GM12878 (cell line): ENCODE data around the gene SMARCC2. TPM values are rescaled to one million over a fixed set of nuclear protein-coding genes. Genes with fewer than 3 reads are reported as not detected.

Source experiments
- ATAC-seq: fragments of 200-7000 bp; cut with Tn5 transposase; 3 replicates; pipeline ENCODE4 v1.9.1; 2020; ENCODE audit warnings: mild to moderate bottlenecking, moderate library complexity
- BruUV-seq: library from RNA; stranded (reverse); fragments of 400-500 nt; replicated peaks from 2 replicates; lab custom pipeline; 2021; lab: Mats Ljungman, UMichigan
- CTCF ChIA-PET: fragments of 300-600 bp; sonication (Branson Sonifier 250); formaldehyde crosslinking; extraction: SDS; loops from one replicate; lab custom pipeline; 2021; ENCODE audit warnings: inconsistent platforms; lab: Yijun Ruan, JAX
- POLR2A ChIA-PET: fragments of 350-600 bp; formaldehyde crosslinking; extraction: SDS; loops from one replicate; lab custom pipeline; 2021; ENCODE audit warnings: inconsistent platforms; lab: Charles Lee
- RAD21 ChIA-PET: fragments of 300-600 bp; sonication (Branson Sonifier 250); formaldehyde crosslinking; loops from one replicate; lab custom pipeline; 2023; ENCODE audit warnings: antibody characterized with exemption; ENCODE audit not compliant: unreplicated experiment; lab: Charles Lee
- SMC1A ChIA-PET: fragments of 300-600 bp; sonication (Branson Sonifier 250); formaldehyde crosslinking; loops from one replicate; lab custom pipeline; 2023; ENCODE audit not compliant: unreplicated experiment, uncharacterized antibody; lab: Charles Lee
- DNase-seq: peaks from one replicate; pipeline ENCODE4 v3.0.0-alpha.2; 2011; ENCODE audit warnings: low read depth, low spot score
- FAIRE-seq: peaks from 3 replicates; lab custom pipeline; 2011; peaks lifted over from hg19 to GRCh38; lab: Jason Lieb, UNC
- H2AFZ ChIP-seq: 2 replicates; pipeline ENCODE4 v1.6.0; 2011; ENCODE audit warnings: low read depth, low read length, control low read depth; ENCODE audit not compliant: control insufficient read depth
- H3K27ac ChIP-seq: 2 replicates; pipeline ENCODE4 v1.5.1; 2011; ENCODE audit warnings: control low read depth; ENCODE audit not compliant: control insufficient read depth, insufficient read depth
- H3K27me3 ChIP-seq, 2 experiments: replicated peaks in 1 of 2; 2 replicates each; pipeline versions ENCODE4 v1.6.0 to v1.6.1; 2011; ENCODE audit warnings: low read length in 1 of 2; ENCODE audit not compliant: control insufficient read depth in 2 of 2, insufficient read depth in 2 of 2
- H3K36me3 ChIP-seq, 2 experiments: 2 replicates each; pipeline ENCODE4 v1.5.1; 2011; ENCODE audit warnings: low read length in 1 of 2; ENCODE audit not compliant: control insufficient read depth in 2 of 2, insufficient read depth in 2 of 2
- H3K4me1 ChIP-seq: 2 replicates; pipeline ENCODE4 v1.6.1; 2011; ENCODE audit warnings: mild to moderate bottlenecking, low read length, moderate library complexity, mixed read lengths; ENCODE audit not compliant: control insufficient read depth, insufficient read depth
- H3K4me2 ChIP-seq: 2 replicates; pipeline ENCODE4 v1.6.0; 2011; ENCODE audit warnings: control low read depth; ENCODE audit not compliant: control insufficient read depth, insufficient read depth
- H3K4me3 ChIP-seq: fragments of 200-600 bp; sonication (generic); 2 replicates; pipeline ENCODE4 v1.5.1; 2016
- H3K79me2 ChIP-seq: 2 replicates; pipeline ENCODE4 v1.6.0; 2011; ENCODE audit warnings: low read length; ENCODE audit not compliant: control insufficient read depth, insufficient read depth
- H3K9ac ChIP-seq: 2 replicates; pipeline ENCODE4 v1.8.0; 2011; ENCODE audit warnings: low read length, control low read depth, mixed read lengths; ENCODE audit not compliant: control insufficient read depth, insufficient read depth
- H3K9me3 ChIP-seq: replicated peaks from 3 replicates; pipeline ENCODE4 v1.5.1; 2011; ENCODE audit warnings: mild to moderate bottlenecking, low read length; ENCODE audit not compliant: control insufficient read depth, insufficient read depth
- H4K20me1 ChIP-seq: 2 replicates; pipeline ENCODE4 v1.6.0; 2011; ENCODE audit not compliant: control insufficient read depth, insufficient read depth
- CEBPB ChIP-seq, 2 experiments: fragments of 150-350 bp in 1 of 2; IDR thresholded peaks; 2 replicates each; pipeline ENCODE4 v1.6.1; 2012 to 2014; ENCODE audit warnings: low read depth in 2 of 2, low read length in 2 of 2, borderline replicate concordance in 1 of 2, inconsistent platforms in 1 of 2
- CREM ChIP-seq: IDR thresholded peaks from 2 replicates; pipeline ENCODE4 v1.6.1; 2014; ENCODE audit warnings: antibody characterized with exemption, low read depth
- DPF2 ChIP-seq: fragments of 450-650 bp; IDR thresholded peaks from 2 replicates; pipeline ENCODE4 v1.6.1; 2017; ENCODE audit warnings: mild to moderate bottlenecking
- ETV6 ChIP-seq, 2 experiments: fragments of 450-650 bp in 1 of 2; IDR thresholded peaks in 1 of 2; conservative IDR thresholded peaks in 1 of 2; 2 replicates each; pipeline ENCODE4 v1.6.1; 2014; ENCODE audit warnings: antibody characterized with exemption in 1 of 2, borderline replicate concordance in 1 of 2, low read depth in 1 of 2, mild to moderate bottlenecking in 1 of 2, moderate library complexity in 1 of 2
- IKZF1 ChIP-seq: fragments of 450-650 bp; conservative IDR thresholded peaks from 2 replicates; pipeline ENCODE4 v1.6.1; 2017; ENCODE audit warnings: antibody characterized with exemption, mild to moderate bottlenecking
- LARP7 ChIP-seq: fragments of 450-650 bp; IDR thresholded peaks from 2 replicates; pipeline ENCODE4 v1.6.1; 2017; ENCODE audit warnings: mild to moderate bottlenecking
- MLLT1 ChIP-seq: fragments of 450-650 bp; IDR thresholded peaks from 2 replicates; pipeline ENCODE4 v1.6.1; 2016; ENCODE audit warnings: mild to moderate bottlenecking
- NFIC ChIP-seq: IDR thresholded peaks from 2 replicates; pipeline ENCODE4 v1.6.1; 2012; ENCODE audit warnings: low read depth, mild to moderate bottlenecking, inconsistent platforms, low read length, moderate library complexity
- NKRF ChIP-seq: fragments of 450-650 bp; conservative IDR thresholded peaks from 2 replicates; pipeline ENCODE4 v1.6.1; 2017; ENCODE audit warnings: mild to moderate bottlenecking, moderate library complexity
- NR2C1 ChIP-seq: fragments of 450-650 bp; IDR thresholded peaks from 2 replicates; pipeline ENCODE4 v1.6.1; 2017; ENCODE audit warnings: antibody characterized with exemption, mild to moderate bottlenecking, moderate library complexity
- PAX8 ChIP-seq: fragments of 450-650 bp; IDR thresholded peaks from 2 replicates; pipeline ENCODE4 v1.6.1; 2017; ENCODE audit warnings: mild to moderate bottlenecking, moderate library complexity
- PML ChIP-seq: IDR thresholded peaks from 2 replicates; pipeline ENCODE4 v1.6.1; 2012; ENCODE audit warnings: low read length, inconsistent platforms
- POLR2A ChIP-seq: IDR thresholded peaks from 2 replicates; pipeline ENCODE4 v1.6.1; 2011; ENCODE audit warnings: low read depth, mild to moderate bottlenecking, low read length
- POLR2AphosphoS2 ChIP-seq: IDR thresholded peaks from 2 replicates; pipeline ENCODE4 v1.6.1; 2011; ENCODE audit warnings: low read depth, mild to moderate bottlenecking, low read length, improper control_type of control experiment, moderate library complexity
- POLR2AphosphoS5 ChIP-seq: IDR thresholded peaks from 2 replicates; pipeline ENCODE4 v1.6.1; 2011; ENCODE audit warnings: mild to moderate bottlenecking, low read length, inconsistent platforms
- RUNX3 ChIP-seq: IDR thresholded peaks from 2 replicates; pipeline ENCODE4 v1.6.1; 2012; ENCODE audit warnings: low read length, inconsistent platforms
- SIX5 ChIP-seq: IDR thresholded peaks from 2 replicates; pipeline ENCODE4 v1.6.1; 2011; ENCODE audit warnings: mild to moderate bottlenecking, low read depth, low read length, moderate library complexity; ENCODE audit not compliant: severe bottlenecking
- SMAD5 ChIP-seq: IDR thresholded peaks from 2 replicates; pipeline ENCODE4 v1.6.1; 2016; ENCODE audit warnings: antibody characterized with exemption, low read depth
- SP1 ChIP-seq: IDR thresholded peaks from one replicate; pipeline ENCODE4 v1.6.1; 2011; ENCODE audit warnings: low read depth, low read length
- TAF1 ChIP-seq: IDR thresholded peaks from 2 replicates; pipeline ENCODE4 v1.6.1; 2011; ENCODE audit warnings: mild to moderate bottlenecking, low read depth, low read length, borderline replicate concordance
- WGBS: methylation state at CpG from one replicate; pipeline ENCODE4 v1.1.6; 2016; ENCODE audit warnings: low lambda C conversion rate; ENCODE audit not compliant: insufficient replicate concordance, insufficient coverage; ENCODE audit errors: missing lambda C conversion rate; 5-methylcytosine and 5-hydroxymethylcytosine counted together
- in situ Hi-C: fragments of 300-500 bp; cut with MboI; formaldehyde crosslinking; loops from 9 replicates; pipeline ENCODE4 v1.14.3; 2018; ENCODE audit warnings: mixed read lengths
- intact Hi-C: fragments of 100-400 bp; cut with micrococcal nuclease; formaldehyde crosslinking; loops from one replicate; pipeline ENCODE4 v1.14.2; 2022; ENCODE audit not compliant: unreplicated experiment
- polyA plus RNA-seq, 11 experiments: library from polyadenylated mRNA; depleted of rRNA in 4 of 11; unstranded in 6 of 11; stranded (reverse) in 5 of 11; fragments of >200 nt; fragmentation: Nextera tagmentation in 4 of 11; fragmentation: Illumina TruSeq in 1 of 11; extraction: Ambion mirVana in 4 of 11; extraction: Trizol in 1 of 11; gene quantifications; 1 replicate in 1 of 11; 2 replicates in 10 of 11; pipeline versions ENCODE4 v1.2.1 to v1.2.3, GENCODE V29; 2011 to 2016; ENCODE audit warnings: inconsistent platforms in 2 of 11, missing spikeins in 2 of 11, low read depth in 1 of 11
- total RNA-seq, 4 experiments: library from RNA; depleted of rRNA in 3 of 4; stranded (reverse); fragments of >200 nt in 3 of 4; fragmentation: Illumina TruSeq in 1 of 4; extraction: Trizol in 1 of 4; gene quantifications; 2 replicates each; pipeline versions ENCODE4 v1.2.1 to v1.2.3, GENCODE V29; 2013 to 2021

SMARCC2 gene
- total and polyA plus RNA-seq, 10 of the 15 experiments (the other 5 are each of a cell fraction or from before 2014, with no cell fraction given): 13.6 to 71.2 (median 42.3) TPM

- ChIA-PET RAD21 (interaction anchor here (0.6 to 3.5 kb wide), 32 partner anchors 9 to 483 kb away, joined by 3 to 41 read pairs (median 5); partner anchors contain the start of genes ANKRD52, CNPY2, COQ10A and ESYT1), SMC1A (interaction anchor here (0.8 to 3.4 kb wide), 21 partner anchors 14 to 411 kb away, joined by 3 to 33 read pairs (median 5); partner anchors contain the start of genes ANKRD52, CNPY2, ESYT1 and SMARCC2), CTCF (interaction anchor here (0.6 to 4.2 kb wide), 34 partner anchors 11 to 483 kb away, joined by 3 to 107 read pairs (median 5); partner anchors contain the start of genes ANKRD52, CNPY2, COQ10A and ESYT1), POLR2A (interaction anchor here (0.5 to 4.0 kb wide), 42 partner anchors 9 to 504 kb away, joined by 3 to 68 read pairs (median 4); partner anchors contain the start of genes ANKRD52, CNPY2, COQ10A and ESYT1)
- H3K27me3 ChIP-seq: no peaks in the 10 kb centered on the region
- intact Hi-C loops: no loop called here
- peak within 1 kb of the TSS; percentile 91 for H3K4me3 ChIP-seq
- peak; percentile 88 for ATAC-seq
- H3K9me3 ChIP-seq: no peaks in the 10 kb centered on the region; the same call in 2 of the 3 replicates
- peak within 1 kb of the TSS; percentile 96 for H2AFZ ChIP-seq
- TSS peak; percentile 74 for BruUV-seq
- no peaks in the 10 kb centered on the region for H4K20me1 ChIP-seq
- peak; percentile 82 for DNase-seq
- in situ Hi-C loops: no loop called here
- H3K4me1 ChIP-seq: 0 out of 2 replicates have a peak, but pooled peaks cover 3% of the 10 kb centered on the region
- FAIRE-seq: peak; percentile 95
- peak within 1 kb of the TSS; percentile 95 for H3K9ac ChIP-seq
- peak within 1 kb of the TSS; percentile 96 for H3K27ac ChIP-seq
- under 1% methylated on average over 42 of the region's 42 CpGs for WGBS
- H3K4me2 ChIP-seq: peak within 1 kb of the TSS; percentile 96
- H3K36me3 ChIP-seq: no peaks in the 10 kb centered on the region; a peak in 1 of 4 replicates
- peaks cover 30% of the 10 kb centered on the region for H3K79me2 ChIP-seq
- TF ChIP-seq NFIC (no peak), SMAD5 (peak; percentile 94), NR2C1 (no peak), NKRF (no peak; the same call in 1 of the 2 replicates), CREM (peak; percentile 84), MLLT1 (peak; percentile 70; the same call in 1 of the 2 replicates), RUNX3 (peak; percentile 60), LARP7 (no peak), POLR2AphosphoS5 (peak; percentile 90), CEBPB (IDR thresholded peaks at IDR 0.05; ENCODE audit: borderline replicate concordance in 1 of 2, low read depth in 2 of 2, low read length in 2 of 2) (no peak), PAX8 (no peak), ETV6 (conservative IDR thresholded peaks at IDR 0.05 in 1 of 2, IDR thresholded peaks at IDR 0.05 in 1 of 2; ENCODE audit: borderline replicate concordance in 1 of 2, low read depth in 1 of 2) (no peak), POLR2A (peak; percentile 91), SIX5 (peak; percentile 6), TAF1 (peak; percentile 58; the same call in 1 of the 2 replicates), SP1 (peak; percentile 61), IKZF1 (peak; percentile 66), POLR2AphosphoS2 (0 out of 2 replicates have a peak, but pooled peaks have one; percentile 48), PML (peak; percentile 72; the same call in 1 of the 2 replicates), DPF2 (0 out of 2 replicates have a peak, but pooled peaks have one; percentile 7)
Measured at GRCh38 chr12:56221757-56222530, 32.7 kb upstream of the SMARCC2 start, which contains the start of gene RNF41. TSS of gene RNF41 (minus strand) at chr12:56221922. CDS start at chr12:56214047, 7,875 bp downstream.
